Renal cortical epithelial cell (primary cell): ENCODE measurements around the gene MPP3. TPM values are rescaled to one million over a fixed set of nuclear protein-coding genes. Genes with fewer than 3 reads are reported as not detected.
"Not testable (repeated sequence)": the region's sequence is repeated elsewhere in the genome, so short reads cannot be mapped to it uniquely, and the experiment has no call there.

Experiments
- DNase-seq: peaks from one replicate; pipeline ENCODE4 v3.0.0-alpha.2; 2011; ENCODE audit warnings: low read depth
- total RNA-seq: library from RNA; depleted of rRNA; stranded (reverse); fragments of >200 nt; gene quantifications from 2 replicates; pipeline ENCODE4 v1.2.3, GENCODE V29; 2014

MPP3 gene, protein sequence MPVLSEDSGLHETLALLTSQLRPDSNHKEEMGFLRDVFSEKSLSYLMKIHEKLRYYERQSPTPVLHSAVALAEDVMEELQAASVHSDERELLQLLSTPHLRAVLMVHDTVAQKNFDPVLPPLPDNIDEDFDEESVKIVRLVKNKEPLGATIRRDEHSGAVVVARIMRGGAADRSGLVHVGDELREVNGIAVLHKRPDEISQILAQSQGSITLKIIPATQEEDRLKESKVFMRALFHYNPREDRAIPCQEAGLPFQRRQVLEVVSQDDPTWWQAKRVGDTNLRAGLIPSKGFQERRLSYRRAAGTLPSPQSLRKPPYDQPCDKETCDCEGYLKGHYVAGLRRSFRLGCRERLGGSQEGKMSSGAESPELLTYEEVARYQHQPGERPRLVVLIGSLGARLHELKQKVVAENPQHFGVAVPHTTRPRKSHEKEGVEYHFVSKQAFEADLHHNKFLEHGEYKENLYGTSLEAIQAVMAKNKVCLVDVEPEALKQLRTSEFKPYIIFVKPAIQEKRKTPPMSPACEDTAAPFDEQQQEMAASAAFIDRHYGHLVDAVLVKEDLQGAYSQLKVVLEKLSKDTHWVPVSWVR
- total RNA-seq: 6.8 and 8.5 TPM in 2 replicates

DNA sequence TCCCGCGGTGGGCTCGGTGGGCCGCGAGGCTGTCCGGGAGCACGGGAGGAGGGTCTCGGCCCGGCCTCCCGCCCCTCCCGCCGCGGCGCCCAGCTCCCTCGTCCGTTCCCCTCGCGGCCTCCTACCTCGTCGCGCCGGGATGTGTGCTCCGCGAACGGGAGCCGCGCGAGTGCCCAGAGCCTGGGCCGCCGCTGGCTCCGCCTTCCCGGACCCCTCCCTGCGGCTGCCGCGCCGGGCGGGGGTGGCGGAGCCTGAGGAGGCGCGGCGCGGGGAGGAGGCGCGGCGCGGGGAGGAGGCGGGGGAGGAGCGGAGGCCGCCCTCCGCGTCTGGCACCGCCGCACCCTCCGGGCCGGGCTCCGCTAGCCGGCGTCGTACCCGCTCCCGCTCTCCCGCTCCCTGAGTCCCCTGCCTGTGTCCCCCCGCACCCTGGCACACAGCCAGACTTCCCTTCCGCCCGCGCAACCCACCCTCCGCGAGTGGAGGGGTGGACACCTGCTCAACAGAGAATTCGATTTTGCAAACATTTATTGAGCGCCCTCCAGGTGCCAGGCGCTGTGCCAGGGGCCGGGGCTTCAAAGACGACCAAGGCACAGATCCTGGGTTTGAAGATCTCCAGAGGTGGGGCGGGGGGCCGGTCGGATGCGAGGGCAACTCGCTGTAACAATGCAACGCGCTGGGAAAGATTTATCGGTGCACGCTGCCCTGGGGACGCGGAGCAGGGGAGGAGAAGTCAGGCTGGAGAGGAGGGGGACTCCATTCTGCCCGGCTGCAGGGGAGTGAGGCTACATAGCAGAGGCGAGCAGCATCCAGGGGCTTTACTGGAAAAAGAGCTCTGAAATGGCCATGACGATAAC lies at the start of gene MPP3:
Gene MPP3, minus strand, starts transcription at position 171 of the 854 bp plus-strand sequence. CDS start 1,240 bp downstream, outside the sequence.
- peak; percentile 10 for DNase-seq

GRCh38 chr17:43881758-43882505 lies 49.0 kb upstream of the MPP3 start:
- DNase-seq: no peak

DNA sequence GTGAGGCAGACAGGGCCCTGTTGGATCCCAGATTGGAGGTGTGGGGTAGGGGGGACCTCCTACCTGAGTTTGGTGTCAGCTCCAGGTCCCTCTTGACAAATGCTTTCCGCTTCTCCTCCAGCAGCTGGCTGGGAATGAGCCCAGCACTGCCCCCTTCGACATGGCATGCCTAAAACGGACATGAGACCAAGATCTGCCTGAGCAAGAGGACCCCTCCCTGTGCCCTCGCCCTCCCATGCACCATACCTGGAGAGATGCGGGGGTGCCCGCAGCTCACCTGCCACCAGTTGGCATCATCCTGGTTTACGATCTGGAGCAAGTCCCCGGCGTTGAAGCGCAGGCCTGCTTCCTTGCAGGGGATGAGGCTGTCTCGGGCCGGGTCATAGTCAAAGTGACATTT lies 48.2 kb upstream of the MPP3 start:
- DNase-seq: no peak

GRCh38 chr17:43880420-43880991 lies 47.6 kb upstream of the MPP3 start:
- peak; percentile 26 for DNase-seq

DNA sequence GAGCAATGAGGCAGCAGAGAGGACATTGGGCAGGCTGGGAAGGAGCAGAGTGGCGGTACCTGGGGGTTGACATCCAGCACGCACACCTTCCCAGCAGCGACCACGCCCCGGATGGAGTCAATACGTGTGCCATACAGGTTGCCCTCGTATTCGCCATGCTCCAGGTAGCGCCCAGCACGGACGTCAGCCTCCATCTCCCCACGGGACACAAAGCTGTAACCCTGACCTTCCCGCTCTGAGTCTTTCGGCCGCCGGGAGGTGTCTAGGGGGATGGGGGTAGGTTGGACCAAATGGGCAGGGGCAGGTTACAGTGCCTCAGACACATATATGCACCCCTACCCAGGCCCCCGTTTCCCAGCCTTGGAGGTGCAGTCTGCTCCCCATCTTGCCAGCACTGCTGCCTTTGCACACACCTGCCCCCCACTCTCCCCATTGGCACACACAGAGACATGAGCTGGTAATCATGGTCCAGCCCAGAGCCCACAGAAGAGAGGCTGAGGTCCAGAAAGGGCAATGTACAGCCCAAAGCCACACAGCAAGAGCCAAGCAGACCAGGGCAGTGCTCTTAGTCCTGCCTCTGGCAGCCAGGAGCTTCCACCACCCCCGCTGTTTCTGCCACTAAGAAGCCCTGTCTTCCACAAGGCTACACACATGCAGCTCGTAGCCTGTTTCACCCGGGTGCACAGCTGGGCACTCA lies 46.9 kb upstream of the MPP3 start:
- no peak for DNase-seq

DNA sequence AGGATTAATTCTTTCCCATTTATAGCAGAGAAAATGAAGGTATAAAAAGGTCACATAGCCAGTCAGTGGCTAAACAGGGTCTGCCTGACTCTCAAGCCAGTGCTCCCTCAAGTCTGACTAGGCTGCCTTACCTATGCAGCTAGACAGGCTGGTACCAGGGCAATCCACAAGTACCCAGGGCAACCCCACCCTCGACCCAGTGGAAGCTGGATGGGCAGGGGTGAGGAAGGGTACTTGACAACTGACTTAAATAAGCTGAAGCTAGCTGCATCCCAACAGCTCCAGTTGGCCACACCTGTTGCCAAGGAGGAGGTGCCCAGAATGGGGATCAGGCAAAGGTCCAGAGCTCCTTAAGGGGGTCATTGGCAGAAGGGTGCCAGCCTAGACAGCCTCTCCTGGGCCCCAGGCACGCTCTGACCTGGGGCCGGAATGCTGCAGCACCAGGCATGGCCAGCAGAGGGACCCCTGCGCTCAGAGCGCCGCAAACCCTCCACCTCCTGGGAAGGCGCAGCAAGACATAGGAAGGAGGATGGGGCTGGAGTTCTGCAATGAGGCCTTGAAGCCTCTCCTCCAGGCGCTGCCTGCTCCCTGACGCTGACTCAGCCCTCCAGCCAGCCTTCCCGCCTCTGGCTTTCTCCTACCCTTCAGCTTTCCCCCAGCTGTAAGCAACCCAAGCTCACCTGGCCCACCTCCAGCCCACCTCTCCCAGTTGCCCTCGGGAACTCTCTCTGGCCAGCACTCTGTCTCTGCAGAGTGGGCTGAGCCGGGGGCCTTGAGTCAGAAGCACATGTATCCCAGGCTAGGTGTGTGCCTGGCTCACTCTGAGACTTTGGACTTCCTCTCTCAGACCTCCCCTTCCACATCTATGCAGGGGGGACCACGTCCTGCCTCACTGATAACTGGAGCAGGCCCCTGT lies 45.6 kb upstream of the MPP3 start:
- peak; percentile 80 for DNase-seq

DNA sequence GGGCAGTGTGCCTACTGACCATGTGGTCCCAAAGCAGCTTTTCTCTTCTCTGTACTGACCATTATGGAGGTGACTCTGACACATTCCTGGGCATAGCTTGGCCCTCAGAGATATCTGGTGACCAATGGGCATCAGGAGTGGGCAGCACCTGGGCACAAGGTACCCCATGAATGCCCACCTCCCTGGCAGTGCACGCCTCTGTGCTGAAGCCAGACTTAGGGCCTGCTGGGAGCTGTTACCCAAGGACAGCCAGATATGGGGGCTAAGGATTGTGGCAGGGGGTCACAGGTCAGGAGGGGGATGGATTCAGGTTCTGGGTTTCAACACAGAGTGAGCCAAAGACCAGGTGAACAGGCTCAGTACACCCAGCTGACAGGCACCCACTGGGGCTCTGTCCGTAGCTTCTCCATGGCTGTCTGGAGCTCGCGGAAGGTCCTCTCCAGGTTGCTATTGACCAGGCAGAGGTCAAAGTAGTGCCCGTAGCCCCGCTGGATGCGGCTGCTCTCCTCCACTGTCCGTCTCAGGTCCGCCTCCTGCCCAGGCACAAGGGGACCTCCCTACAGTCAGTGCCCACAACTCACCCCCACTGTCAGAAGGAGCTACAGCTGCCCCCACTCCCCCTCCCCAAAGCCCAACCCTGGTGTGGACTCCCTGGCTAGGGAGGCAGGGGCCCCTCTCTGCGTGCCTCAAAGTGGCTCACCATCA lies 44.7 kb upstream of the MPP3 start:
- DNase-seq: no peak

GRCh38 chr17:43877031-43877430 lies 44.1 kb upstream of the MPP3 start:
- no peak for DNase-seq

DNA sequence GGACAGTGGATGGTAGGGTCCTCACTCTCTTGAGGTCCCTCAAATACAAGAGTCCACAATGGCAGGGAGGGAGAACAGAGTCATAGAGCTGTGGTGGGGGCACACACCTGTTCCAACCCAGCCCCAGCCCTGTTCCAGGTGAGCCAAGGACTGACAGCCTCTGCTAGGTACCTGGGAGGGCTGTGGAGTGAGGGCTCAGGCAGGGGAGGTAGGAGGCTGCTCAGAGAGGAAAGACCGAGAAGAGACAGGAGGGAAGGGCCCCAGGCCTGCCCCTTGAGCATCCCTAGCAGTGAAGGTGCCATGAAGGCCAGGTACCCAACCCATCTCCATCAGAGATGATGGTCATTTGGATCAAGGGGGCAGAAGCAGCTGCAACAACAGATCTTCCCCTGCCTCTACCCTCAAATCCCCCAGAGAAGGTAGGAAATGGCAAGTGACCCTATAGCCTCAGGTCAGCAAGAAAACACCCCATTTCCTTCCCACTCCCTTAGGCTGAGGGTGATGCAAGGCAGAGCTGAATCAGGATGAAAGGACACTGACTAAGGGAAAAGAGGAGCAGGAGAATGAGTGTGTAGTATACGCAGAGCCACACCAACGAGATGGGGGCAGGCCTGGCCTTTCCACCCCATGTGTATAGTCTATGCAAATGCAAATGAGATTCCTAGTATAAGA lies 42.7 kb upstream of the MPP3 start:
- DNase-seq: no peak

DNA sequence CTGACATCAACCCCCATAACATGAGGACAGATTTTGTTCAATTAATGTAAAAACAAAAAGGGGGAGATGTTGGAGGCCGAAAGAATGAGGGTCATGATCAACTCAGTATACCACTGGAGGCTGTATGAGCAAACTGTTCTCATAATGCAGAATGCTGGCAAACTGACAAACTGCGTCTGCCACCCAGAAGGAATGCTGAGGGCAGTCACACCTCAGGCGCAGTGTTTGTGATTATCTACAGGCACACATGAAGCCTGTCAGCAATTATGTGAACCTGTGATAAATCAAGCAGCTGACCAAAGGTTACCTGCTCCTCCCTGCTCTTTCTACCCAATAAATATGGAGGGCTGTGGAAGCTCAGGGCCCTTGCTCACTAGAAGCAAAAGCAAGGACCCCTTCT lies 41.3 kb upstream of the MPP3 start:
- DNase-seq: no peak

DNA sequence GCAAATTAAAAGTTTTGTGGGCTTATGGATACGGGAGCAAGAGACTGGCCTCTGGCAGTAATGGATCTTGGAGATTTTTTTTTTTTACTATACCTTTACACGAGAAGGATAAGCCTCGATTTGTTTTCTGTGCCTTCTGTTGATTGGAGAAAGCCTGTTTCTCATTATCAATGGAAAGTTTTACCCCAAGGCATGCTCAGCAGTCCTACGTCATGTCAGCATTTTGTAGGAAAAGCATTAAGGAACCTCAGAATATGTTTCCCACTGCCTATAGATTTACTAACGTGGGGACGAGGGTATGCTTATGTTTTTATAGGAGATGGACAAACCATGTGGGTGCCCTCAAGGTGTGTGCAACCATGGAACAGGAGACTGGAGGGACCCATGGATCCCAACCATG lies 40.9 kb upstream of the MPP3 start:
- no peak for DNase-seq

- no peak for DNase-seq
Measured at GRCh38 chr17:43873091-43873490, 40.1 kb upstream of the MPP3 start.

DNA sequence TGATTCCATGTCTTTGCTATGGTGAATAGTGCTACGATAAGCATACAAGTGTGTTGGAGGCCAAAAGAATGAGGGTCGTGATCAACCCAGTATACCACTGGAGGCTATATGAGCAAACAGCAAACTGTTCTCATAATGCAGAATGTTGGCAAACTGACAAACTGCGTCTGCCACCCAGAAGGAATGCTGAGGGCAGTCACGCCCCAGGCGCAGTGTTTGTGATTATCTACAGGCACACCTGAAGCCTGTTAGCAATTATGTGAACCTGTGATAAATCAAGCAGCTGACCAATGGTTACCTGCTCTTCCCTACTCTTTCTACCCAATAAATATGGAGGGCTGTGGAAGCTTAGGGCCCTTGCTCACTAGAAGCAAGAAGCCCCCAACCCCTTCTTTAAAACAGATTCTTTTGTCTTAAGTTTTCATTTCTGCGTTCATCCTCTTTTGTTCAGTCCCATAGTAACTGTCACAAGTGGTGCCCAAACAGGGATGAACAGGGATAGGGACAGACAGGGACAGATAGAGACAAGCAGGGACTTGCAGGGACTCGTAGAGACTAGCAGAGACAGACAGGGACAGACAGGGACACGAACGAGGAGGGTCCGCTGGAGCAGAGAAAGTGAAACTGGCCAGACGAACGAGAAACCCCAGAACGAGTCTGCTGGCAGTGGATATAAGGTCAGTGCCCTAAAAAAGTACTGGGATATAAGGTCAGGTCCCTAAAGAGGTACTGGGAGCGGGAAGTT lies 39.2 kb upstream of the MPP3 start:
- peak; percentile 18 for DNase-seq

DNA sequence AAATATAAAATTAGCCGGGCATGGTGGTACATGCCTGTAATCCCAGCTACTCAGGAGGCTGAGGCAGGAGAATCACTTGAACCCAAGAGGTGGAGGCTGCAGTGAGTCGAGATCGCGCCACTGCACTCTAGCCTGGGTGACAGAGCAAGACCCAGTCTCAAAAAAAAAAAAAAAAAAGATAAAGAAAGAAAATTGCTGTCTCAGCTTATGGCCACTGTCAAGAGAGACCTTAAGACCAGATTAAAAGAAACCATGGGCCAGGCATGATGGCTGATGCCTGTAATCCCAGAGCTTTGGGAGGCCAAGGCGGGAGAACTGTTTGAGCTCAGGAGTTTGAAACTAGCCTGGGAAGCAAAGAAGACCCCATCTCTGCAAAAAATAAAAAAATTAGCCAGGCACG lies 36.1 kb upstream of the MPP3 start:
- DNase-seq: not testable (repeated sequence)

DNA sequence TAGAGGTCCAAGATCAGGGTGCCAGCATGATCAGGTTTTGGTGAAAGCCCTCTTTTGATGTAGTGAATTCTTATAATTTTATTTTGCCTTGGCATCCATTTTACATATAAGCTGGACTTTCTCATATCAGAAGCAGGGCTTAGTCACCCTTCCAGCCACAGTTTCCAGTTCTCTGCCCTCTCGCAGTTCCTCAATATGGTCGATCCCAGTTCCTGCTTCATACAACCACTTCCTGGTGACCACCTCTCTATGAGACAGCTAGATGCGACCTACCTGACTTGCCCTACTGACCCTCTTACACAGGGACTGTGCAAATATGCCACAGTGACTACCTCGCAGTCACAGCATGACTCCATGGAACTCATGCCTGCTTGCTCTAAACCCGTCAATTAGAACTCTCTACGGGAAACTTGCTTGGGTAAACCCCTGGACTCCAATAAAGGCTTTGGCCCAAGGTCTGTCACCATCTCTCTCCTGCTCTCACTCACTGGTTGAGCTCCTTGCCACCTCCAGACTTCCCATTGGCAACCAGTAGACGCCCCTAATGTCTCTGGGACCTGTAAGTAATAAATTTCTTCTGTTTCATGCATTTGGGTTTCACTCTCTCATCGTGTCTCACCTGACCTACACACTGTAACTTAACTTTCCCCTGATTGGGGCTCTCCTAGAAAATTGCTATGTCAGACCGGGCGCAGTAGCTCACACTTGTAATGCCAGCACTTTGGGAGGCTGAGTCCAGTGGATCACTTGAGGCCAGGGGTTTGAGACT lies 35.5 kb upstream of the MPP3 start:
- DNase-seq: no peak

DNA sequence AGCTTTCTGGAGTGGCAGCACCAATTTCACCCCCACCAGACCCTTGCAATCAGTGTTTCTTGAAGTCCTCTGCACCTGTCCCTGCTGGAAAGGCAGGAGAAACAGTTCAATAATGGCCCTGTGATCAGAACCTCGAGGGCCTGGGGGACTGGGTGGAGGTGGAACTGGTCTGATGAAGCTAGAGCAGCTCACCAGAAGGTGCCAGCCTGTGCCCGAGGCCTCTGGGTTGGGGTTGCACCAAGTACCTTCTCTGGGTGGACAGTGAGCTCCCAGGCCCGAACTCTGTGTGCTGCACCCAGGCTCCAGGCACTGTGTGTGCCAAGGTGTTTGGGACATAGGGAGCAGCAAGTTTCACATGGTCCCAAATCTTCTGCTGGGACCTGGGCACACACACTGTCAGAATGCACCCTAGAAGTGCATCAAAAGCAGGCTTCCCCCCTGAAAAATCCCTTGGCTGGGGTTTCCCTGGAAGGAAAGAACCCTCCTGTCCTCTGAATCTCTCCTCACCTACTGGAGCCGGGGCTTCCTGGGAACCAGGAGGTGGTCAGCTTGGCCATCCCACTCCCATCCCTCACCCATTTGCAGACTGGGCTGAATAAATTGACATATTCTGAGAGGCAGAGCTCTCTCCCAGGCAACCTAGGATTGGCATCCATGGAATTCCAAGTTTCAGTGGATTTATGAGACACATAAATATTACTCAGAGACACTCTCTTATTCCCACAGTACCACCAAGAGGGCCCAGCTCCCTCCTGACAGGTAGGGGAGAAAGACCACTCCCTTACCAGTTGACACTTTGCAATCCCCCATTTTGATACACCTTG lies 31.4 kb upstream of the MPP3 start:
- DNase-seq: no peak
